Measurements from ENCODE around the gene ZNF281.

Gene ZNF281

DNA sequence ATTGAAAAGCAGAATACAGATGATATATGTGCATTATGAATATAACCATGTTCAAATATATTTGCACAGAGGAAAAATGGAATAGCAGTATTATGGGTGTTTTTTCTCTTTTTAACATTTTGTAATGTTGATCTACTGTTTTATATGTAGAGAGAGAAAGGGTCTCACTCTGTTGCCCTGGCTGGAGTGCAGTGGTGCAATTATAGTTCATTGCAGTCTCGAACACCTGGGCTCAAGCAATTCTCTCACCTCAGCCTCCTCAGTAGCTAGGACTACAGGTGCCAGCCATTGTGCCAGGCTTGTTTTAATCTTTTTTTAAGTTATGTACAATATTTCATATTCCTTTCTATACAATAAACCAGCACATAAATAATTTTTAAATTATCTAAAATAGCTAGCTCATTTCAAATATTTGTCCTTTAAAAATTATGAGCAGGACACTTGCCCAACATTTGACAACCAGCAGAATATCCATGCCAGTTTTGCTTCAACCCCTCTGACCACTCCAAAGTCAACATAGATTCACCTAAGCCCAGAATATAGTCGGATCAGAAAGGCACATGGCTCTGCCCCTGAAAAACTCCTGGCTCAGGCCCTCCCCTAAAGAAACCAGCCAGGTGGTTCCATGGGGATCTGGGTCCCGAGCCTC is 29.8 kb downstream of the ZNF281 start:
- Histone ChIP-seq H3K4me3 (ENCODE audit: low read length) (no peak overlapping the region), H3K9me3 (ENCODE audit: insufficient read depth, low read length) (peaks cover 7% of the 10 kb centered on the region; the same call in 1 of the 2 replicates), H2AFZ (ENCODE audit: low read depth, low read length) (no peak overlapping the region), H3K9ac (ENCODE audit: low read length) (no peak overlapping the region), H3K4me2 (ENCODE audit: low read length) (peak overlapping the region; percentile 25), H3K36me3 (replicated peaks; ENCODE audit: low read depth, low read length) (peaks cover 10% of the 10 kb centered on the region), H3K27me3 (ENCODE audit: low read depth, low read length) (no peaks in the 10 kb centered on the region), H4K20me1 (ENCODE audit: insufficient read depth, low read length) (no peaks in the 10 kb centered on the region), H3K27ac (ENCODE audit: low read length) (no peak overlapping the region), H3K4me1 (ENCODE audit: low read length) (peaks cover 57% of the 10 kb centered on the region), H3K79me2 (ENCODE audit: low read length) (no peaks in the 10 kb centered on the region)
- TF ChIP-seq EZH2phosphoT487 (IDR thresholded peaks at IDR 0.05; ENCODE audit: low read depth) = no peak
- no peak for TF ChIP-seq CTCF (IDR thresholded peaks at IDR 0.05; ENCODE audit: low read depth, low read length)

DNA sequence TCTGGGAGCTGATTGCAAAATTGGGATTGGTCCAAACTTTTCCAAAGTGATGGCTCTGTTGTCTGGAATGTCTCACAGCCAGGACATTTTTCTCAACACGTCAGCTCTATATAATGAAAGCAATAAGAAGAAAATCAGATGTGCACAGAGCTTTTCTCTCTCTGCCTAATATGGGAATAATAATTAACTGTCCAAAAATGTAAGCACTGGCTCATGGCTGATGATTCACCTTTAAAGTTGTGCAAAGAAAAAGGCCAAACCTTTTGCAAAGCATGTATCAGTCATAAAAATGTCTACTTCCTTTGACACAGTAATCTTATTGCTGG is 30.4 kb downstream of the ZNF281 start:
- no peaks in the 10 kb centered on the region for H4K20me1 ChIP-seq (ENCODE audit: insufficient read depth, low read length)
- no peak overlapping the region for H3K9ac ChIP-seq (ENCODE audit: low read length)
- H3K79me2 ChIP-seq (ENCODE audit: low read length) = no peaks in the 10 kb centered on the region
- peaks cover 8% of the 10 kb centered on the region for H3K36me3 ChIP-seq (replicated peaks; ENCODE audit: low read depth, low read length)
- no peak overlapping the region for H3K4me2 ChIP-seq (ENCODE audit: low read length)
- H3K27me3 ChIP-seq (ENCODE audit: low read depth, low read length) = no peaks in the 10 kb centered on the region
- H3K4me1 ChIP-seq (ENCODE audit: low read length) = peaks cover 51% of the 10 kb centered on the region
- TF ChIP-seq CTCF (IDR thresholded peaks at IDR 0.05; ENCODE audit: low read depth, low read length) (no peak), EZH2phosphoT487 (IDR thresholded peaks at IDR 0.05; ENCODE audit: low read depth) (no peak)
- no peak overlapping the region for H3K4me3 ChIP-seq (ENCODE audit: low read length)
- no peak overlapping the region for H3K27ac ChIP-seq (ENCODE audit: low read length)
- peaks cover 5% of the 10 kb centered on the region; the same call in 1 of the 2 replicates for H3K9me3 ChIP-seq (ENCODE audit: insufficient read depth, low read length)
- H2AFZ ChIP-seq (ENCODE audit: low read depth, low read length) = no peak overlapping the region

DNA sequence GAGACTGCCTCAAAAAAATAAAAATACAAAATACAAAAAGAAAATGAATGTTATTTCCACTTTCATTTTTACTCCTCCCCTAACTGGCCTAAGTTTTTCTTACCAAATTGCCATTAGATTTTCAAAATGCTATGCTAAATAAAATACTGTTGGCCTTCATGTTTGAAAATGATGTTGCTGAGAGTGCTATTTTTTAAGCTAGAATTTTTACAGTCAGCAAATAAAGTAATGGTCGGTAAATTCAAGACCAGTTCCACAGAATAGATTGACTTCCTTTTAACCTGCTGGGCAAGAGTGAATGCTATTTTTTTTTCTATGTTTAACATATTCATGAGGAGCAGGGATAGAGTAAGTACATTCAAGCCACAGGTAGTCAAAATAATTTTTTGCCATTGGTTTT is 31.7 kb downstream of the ZNF281 start:
- no peak overlapping the region for H3K27ac ChIP-seq (ENCODE audit: low read length)
- TF ChIP-seq EZH2phosphoT487 (IDR thresholded peaks at IDR 0.05; ENCODE audit: low read depth) = no peak
- TF ChIP-seq CTCF (IDR thresholded peaks at IDR 0.05; ENCODE audit: low read depth, low read length) = no peak
- H3K4me2 ChIP-seq (ENCODE audit: low read length) = peak overlapping the region; percentile 41

DNA sequence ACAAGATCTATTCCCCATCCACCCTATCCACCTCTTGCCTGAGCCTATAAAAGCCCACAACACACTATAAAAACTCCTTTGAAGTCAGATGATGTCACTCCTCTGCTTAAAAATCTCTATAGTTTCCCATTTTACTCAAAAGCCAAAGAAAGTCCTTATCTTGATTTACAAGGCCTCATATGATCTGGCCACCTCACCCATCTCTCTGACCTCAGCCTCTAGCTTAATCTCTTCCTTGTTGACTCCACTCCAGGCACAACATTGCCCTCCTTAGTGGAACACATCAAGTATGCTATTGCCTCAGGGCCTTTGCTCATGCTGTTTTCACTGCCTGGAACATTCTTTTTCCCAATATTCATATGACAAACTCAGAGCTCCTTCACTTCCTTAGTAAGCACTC is 33.3 kb downstream of the ZNF281 start:
- Histone ChIP-seq H3K27ac (ENCODE audit: low read length) (no peak overlapping the region), H3K27me3 (ENCODE audit: low read depth, low read length) (no peaks in the 10 kb centered on the region), H3K79me2 (ENCODE audit: low read length) (no peaks in the 10 kb centered on the region), H4K20me1 (ENCODE audit: insufficient read depth, low read length) (no peaks in the 10 kb centered on the region), H3K9me3 (ENCODE audit: insufficient read depth, low read length) (no peaks in the 10 kb centered on the region), H3K36me3 (replicated peaks; ENCODE audit: low read depth, low read length) (no peaks in the 10 kb centered on the region), H3K9ac (ENCODE audit: low read length) (no peak overlapping the region), H3K4me2 (ENCODE audit: low read length) (no peak overlapping the region), H2AFZ (ENCODE audit: low read depth, low read length) (no peak overlapping the region), H3K4me3 (ENCODE audit: low read length) (no peak overlapping the region), H3K4me1 (ENCODE audit: low read length) (peaks cover 33% of the 10 kb centered on the region)
- TF ChIP-seq CTCF (IDR thresholded peaks at IDR 0.05; ENCODE audit: low read depth, low read length) = no peak

More for the DNA sequence above, 31.7 kb downstream of the ZNF281 start:
- peaks cover 42% of the 10 kb centered on the region for H3K4me1 ChIP-seq (ENCODE audit: low read length)
- H3K36me3 ChIP-seq (replicated peaks; ENCODE audit: low read depth, low read length) = no peaks in the 10 kb centered on the region
- H3K79me2 ChIP-seq (ENCODE audit: low read length) = no peaks in the 10 kb centered on the region
- no peaks in the 10 kb centered on the region for H3K9me3 ChIP-seq (ENCODE audit: insufficient read depth, low read length)
- no peaks in the 10 kb centered on the region for H3K27me3 ChIP-seq (ENCODE audit: low read depth, low read length)
- peak overlapping the region; percentile 23; the same call in 1 of the 2 replicates for H2AFZ ChIP-seq (ENCODE audit: low read depth, low read length)
- no peaks in the 10 kb centered on the region for H4K20me1 ChIP-seq (ENCODE audit: insufficient read depth, low read length)
- no peak overlapping the region for H3K4me3 ChIP-seq (ENCODE audit: low read length)
- H3K9ac ChIP-seq (ENCODE audit: low read length) = no peak overlapping the region
